ENCODE data around the gene PI3. TPM values are rescaled to one million over a fixed set of nuclear protein-coding genes. Genes with fewer than 3 reads are reported as not detected.

PI3 gene
- total and polyA plus RNA-seq, 9 of the 15 experiments (the other 6 are each of a cell fraction or from before 2014, with no cell fraction given) = not detected

DNA sequence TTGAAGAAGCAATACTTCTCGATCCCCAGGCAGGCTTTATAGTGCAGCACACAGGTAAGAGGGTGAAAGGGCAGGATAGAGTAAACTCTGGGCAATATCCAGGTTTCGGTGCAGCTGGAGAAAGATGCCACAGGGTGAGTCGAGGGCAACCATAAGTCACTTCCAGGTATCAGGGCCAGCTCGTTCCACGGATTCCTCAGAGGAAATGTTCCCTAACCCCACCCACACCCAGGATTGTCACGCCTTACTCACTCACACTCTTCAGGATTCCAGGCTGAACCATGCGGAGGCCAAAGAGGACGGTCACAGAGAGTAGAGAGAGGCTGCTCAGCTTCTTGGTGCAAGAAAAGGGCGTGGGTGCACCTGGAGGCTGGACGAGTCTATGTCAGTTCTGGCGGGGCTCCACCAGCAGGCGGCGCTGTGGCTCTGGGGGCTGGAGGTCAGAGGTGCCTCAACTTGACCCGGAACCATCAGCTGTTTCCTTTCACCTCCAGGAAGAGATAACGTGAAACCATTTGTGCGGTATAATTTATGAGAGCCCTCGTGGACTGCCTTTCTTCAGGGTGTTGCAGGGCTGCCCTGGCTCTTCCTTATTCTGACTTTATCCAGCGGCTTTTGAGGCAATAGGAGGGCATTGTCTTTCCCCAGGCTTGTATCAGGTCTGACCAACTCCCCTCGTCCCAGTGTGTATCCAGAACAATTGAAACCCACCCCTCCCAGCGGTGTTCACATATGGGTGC, 36.0 kb upstream of the PI3 start (continued):
- TF ChIP-seq, protein P1, sequence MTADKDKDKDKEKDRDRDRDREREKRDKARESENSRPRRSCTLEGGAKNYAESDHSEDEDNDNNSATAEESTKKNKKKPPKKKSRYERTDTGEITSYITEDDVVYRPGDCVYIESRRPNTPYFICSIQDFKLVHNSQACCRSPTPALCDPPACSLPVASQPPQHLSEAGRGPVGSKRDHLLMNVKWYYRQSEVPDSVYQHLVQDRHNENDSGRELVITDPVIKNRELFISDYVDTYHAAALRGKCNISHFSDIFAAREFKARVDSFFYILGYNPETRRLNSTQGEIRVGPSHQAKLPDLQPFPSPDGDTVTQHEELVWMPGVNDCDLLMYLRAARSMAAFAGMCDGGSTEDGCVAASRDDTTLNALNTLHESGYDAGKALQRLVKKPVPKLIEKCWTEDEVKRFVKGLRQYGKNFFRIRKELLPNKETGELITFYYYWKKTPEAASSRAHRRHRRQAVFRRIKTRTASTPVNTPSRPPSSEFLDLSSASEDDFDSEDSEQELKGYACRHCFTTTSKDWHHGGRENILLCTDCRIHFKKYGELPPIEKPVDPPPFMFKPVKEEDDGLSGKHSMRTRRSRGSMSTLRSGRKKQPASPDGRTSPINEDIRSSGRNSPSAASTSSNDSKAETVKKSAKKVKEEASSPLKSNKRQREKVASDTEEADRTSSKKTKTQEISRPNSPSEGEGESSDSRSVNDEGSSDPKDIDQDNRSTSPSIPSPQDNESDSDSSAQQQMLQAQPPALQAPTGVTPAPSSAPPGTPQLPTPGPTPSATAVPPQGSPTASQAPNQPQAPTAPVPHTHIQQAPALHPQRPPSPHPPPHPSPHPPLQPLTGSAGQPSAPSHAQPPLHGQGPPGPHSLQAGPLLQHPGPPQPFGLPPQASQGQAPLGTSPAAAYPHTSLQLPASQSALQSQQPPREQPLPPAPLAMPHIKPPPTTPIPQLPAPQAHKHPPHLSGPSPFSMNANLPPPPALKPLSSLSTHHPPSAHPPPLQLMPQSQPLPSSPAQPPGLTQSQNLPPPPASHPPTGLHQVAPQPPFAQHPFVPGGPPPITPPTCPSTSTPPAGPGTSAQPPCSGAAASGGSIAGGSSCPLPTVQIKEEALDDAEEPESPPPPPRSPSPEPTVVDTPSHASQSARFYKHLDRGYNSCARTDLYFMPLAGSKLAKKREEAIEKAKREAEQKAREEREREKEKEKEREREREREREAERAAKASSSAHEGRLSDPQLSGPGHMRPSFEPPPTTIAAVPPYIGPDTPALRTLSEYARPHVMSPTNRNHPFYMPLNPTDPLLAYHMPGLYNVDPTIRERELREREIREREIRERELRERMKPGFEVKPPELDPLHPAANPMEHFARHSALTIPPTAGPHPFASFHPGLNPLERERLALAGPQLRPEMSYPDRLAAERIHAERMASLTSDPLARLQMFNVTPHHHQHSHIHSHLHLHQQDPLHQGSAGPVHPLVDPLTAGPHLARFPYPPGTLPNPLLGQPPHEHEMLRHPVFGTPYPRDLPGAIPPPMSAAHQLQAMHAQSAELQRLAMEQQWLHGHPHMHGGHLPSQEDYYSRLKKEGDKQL (CRISPR knock-in tag; IDR thresholded peaks at IDR 0.05; ENCODE audit: borderline replicate concordance) = no peak
- TF ChIP-seq MAZ (CRISPR knock-in tag; conservative IDR thresholded peaks at IDR 0.05 in 1 of 2, IDR thresholded peaks at IDR 0.05 in 1 of 2) (peak in 1 of 2 experiments; percentile 51; a peak in 1 of 4 replicates), SMC3 (conservative IDR thresholded peaks at IDR 0.05; ENCODE audit: insufficient read depth, low read depth, low read length) (peak; percentile 79), RCOR1 (IDR thresholded peaks at IDR 0.05; ENCODE audit: borderline replicate concordance in 1 of 2, low read depth in 2 of 2, low read length in 2 of 2) (0 out of 4 replicates have a peak, but pooled peaks of 1 of the 2 experiments have one; percentile 11), JUN (IDR thresholded peaks at IDR 0.05; ENCODE audit: borderline replicate concordance, low read depth, low read length) (0 out of 2 replicates have a peak, but pooled peaks have one; percentile 7), JUN (CRISPR knock-in tag; IDR thresholded peaks at IDR 0.05; ENCODE audit: borderline replicate concordance) (no peak), PPARD (CRISPR knock-in tag; IDR thresholded peaks at IDR 0.05) (no peak), ESRRA (IDR thresholded peaks at IDR 0.05; ENCODE audit: borderline replicate concordance, low read depth) (peak; percentile 31; the same call in 1 of the 2 replicates), MEIS2 (IDR thresholded peaks at IDR 0.05; ENCODE audit: partially characterized antibody) (peak; percentile 76), MYBL2 (IDR thresholded peaks at IDR 0.05; ENCODE audit: low read depth) (no peak), MYBL2 (CRISPR knock-in tag; IDR thresholded peaks at IDR 0.05; ENCODE audit: borderline replicate concordance) (no peak), CXXC5 (CRISPR knock-in tag; IDR thresholded peaks at IDR 0.05) (peak; percentile 73), ZFP1 (CRISPR knock-in tag; IDR thresholded peaks at IDR 0.05) (no peak)
- TF ChIP-seq, protein P2, sequence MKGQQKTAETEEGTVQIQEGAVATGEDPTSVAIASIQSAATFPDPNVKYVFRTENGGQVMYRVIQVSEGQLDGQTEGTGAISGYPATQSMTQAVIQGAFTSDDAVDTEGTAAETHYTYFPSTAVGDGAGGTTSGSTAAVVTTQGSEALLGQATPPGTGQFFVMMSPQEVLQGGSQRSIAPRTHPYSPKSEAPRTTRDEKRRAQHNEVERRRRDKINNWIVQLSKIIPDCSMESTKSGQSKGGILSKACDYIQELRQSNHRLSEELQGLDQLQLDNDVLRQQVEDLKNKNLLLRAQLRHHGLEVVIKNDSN (CRISPR knock-in tag; IDR thresholded peaks at IDR 0.05) = no peak
- TF ChIP-seq, protein P3, sequence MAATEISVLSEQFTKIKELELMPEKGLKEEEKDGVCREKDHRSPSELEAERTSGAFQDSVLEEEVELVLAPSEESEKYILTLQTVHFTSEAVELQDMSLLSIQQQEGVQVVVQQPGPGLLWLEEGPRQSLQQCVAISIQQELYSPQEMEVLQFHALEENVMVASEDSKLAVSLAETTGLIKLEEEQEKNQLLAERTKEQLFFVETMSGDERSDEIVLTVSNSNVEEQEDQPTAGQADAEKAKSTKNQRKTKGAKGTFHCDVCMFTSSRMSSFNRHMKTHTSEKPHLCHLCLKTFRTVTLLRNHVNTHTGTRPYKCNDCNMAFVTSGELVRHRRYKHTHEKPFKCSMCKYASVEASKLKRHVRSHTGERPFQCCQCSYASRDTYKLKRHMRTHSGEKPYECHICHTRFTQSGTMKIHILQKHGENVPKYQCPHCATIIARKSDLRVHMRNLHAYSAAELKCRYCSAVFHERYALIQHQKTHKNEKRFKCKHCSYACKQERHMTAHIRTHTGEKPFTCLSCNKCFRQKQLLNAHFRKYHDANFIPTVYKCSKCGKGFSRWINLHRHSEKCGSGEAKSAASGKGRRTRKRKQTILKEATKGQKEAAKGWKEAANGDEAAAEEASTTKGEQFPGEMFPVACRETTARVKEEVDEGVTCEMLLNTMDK (IDR thresholded peaks at IDR 0.05; ENCODE audit: borderline replicate concordance, insufficient read depth, low read depth, low read length, poor library complexity, severe bottlenecking) = peak; percentile 82
- TF ChIP-seq, protein P4, sequence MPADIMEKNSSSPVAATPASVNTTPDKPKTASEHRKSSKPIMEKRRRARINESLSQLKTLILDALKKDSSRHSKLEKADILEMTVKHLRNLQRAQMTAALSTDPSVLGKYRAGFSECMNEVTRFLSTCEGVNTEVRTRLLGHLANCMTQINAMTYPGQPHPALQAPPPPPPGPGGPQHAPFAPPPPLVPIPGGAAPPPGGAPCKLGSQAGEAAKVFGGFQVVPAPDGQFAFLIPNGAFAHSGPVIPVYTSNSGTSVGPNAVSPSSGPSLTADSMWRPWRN (IDR thresholded peaks at IDR 0.05; ENCODE audit: low read depth) = no peak

Measured in K562 (cell line).